ENCODE results near the gene PDE2A. TPM values are rescaled to one million over a fixed set of nuclear protein-coding genes. Genes with fewer than 3 reads are reported as not detected.
"Not testable (repeated sequence)": the region's sequence is repeated elsewhere in the genome, so short reads cannot be mapped to it uniquely, and the experiment has no call there.

PDE2A gene
- total and polyA plus RNA-seq, 2 donors (not counting 3 experiments of a cell fraction or from before 2014, with no cell fraction given), result 14.8 to 16.8 TPM

DNA sequence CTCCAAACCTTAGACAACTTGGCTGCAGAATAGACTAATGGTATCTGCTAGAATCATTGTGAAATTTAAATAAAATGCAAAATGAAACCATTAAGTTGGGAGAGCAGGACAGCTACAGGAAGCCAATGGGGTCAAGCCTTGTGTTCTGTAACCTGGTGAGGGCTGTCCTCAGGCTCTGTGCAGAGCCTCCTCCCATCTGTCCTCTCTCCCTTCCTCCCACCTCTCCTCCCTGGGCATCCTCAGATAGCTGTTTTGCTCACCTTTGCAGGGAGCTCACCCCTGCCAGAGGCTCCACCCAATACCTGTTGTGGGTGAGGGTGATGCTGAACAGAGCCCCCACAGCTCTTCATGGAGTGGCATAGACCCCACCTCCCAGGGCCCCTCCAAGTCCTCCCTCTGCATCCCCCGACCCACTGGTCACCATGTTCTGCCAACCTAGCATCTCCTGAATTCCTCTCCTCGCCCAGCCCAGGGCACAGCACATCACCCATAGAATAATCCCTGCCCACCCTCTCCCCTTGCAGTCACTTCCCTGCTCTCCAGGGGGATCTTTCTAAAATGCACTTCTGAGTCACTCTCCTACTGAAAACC lies 100.3 kb downstream of the PDE2A start:
- no TSS peak for BruUV-seq (replicated peaks)
- H2AFZ ChIP-seq (ENCODE audit: low read depth, low read length), result no peak overlapping the region
- no peaks in the 10 kb centered on the region for H3K9me1 ChIP-seq (replicated peaks; ENCODE audit: control insufficient read depth, extremely low read depth, insufficient read depth, low read length)
- H3K4me2 ChIP-seq (ENCODE audit: insufficient read depth, low read length), result no peak overlapping the region
- no peaks in the 10 kb centered on the region for H3K79me2 ChIP-seq (ENCODE audit: control insufficient read depth, insufficient read depth, low read length)
- DNase-seq (ENCODE audit: low read depth, low spot score), result no peak
- H3K27me3 ChIP-seq (ENCODE audit: control insufficient read depth in 2 of 2, insufficient read depth in 2 of 2, low read length in 2 of 2), result no peaks in the 10 kb centered on the region
- no peaks in the 10 kb centered on the region for H3K9me3 ChIP-seq (replicated peaks; ENCODE audit: control insufficient read depth, insufficient read depth, low read length)
- no peak for FAIRE-seq
- dilution Hi-C loops (cut with MboI; ENCODE audit: extremely low pct_ligation_motif_present, low sequenced_read_pairs) (no loop called here), intact Hi-C loops (cut with micrococcal nuclease) (loop anchor here (1.0 kb wide), 2 partner anchors 92 to 103 kb away; no protein-coding TSS in a partner anchor)
- H3K27ac ChIP-seq (ENCODE audit: insufficient read depth, low read depth, low read length), result no peak overlapping the region
- no peaks in the 10 kb centered on the region for H3K4me1 ChIP-seq (ENCODE audit: control insufficient read depth, extremely low read depth, insufficient read depth, low read length)
- CTCF ChIA-PET, result interaction anchor here (0.6 to 2.8 kb wide), 17 partner anchors 9 to 143 kb away, joined by 3 to 77 read pairs (median 3); no protein-coding TSS in a partner anchor
- TF ChIP-seq FOS (IDR thresholded peaks at IDR 0.05; ENCODE audit: borderline replicate concordance, insufficient read depth, low read length), result no peak
- TF ChIP-seq EZH2 (IDR thresholded peaks at IDR 0.05; ENCODE audit: borderline replicate concordance, low read depth, low read length, severe bottlenecking), result no peak
- TF ChIP-seq GATA2 (IDR thresholded peaks at IDR 0.05; ENCODE audit: insufficient read depth, insufficient read length, low read depth, low read length), result no peak
- POLR2A ChIA-PET, result no interaction called here
- no peaks in the 10 kb centered on the region for H4K20me1 ChIP-seq (replicated peaks; ENCODE audit: control insufficient read depth, extremely low read depth, insufficient read depth, low read length)
- no peak overlapping the region for H3K4me3 ChIP-seq (replicated peaks in 1 of 3; ENCODE audit: insufficient read depth in 1 of 3, low read depth in 1 of 3, low read length in 3 of 3)
- H3K36me3 ChIP-seq (ENCODE audit: control insufficient read depth in 2 of 2, extremely low read depth in 1 of 2, insufficient read depth in 2 of 2, low read length in 2 of 2), result no peaks in the 10 kb centered on the region
- H3K9ac ChIP-seq (replicated peaks; ENCODE audit: extremely low read depth, insufficient read depth, low read length), result no peak overlapping the region

DNA sequence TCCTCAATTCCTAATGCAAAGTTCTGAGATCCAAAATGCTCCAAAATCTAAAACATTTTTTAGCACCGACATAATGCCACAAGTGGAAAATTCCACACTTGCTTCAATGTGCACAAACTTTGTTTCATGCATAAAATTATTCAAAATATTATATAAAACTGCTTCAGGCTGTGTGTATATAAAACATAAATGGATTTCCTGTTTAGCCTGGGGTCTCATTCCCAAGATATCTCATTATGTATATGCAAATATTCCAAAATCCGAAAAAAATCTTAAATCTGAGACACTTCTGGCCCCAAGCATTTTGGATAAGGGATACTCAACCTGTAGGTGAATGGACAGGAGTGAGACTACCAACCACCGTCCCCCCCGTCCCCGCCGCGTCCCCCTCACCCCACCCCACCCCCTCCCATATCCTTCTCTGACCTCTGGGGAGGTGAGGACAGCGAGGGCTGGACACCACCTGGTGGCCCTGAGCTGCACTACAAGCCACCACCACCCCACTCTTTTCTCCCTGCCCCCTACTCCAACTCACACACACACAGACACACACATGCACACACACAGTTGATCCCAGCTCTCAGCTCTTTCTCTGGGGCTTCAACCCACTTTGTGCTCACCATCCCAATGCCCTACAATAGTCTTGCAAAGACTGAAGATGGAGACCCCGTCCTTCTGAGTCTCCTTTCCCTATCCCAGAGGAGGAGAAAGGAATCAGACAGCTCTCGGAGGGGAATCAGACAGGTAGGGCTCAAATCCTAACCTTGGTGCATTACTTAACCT lies 101.0 kb downstream of the PDE2A start:
- no peak for TF ChIP-seq JUN (IDR thresholded peaks at IDR 0.05; ENCODE audit: borderline replicate concordance, insufficient read depth, insufficient read length, low read depth)
- TF ChIP-seq, protein P1, sequence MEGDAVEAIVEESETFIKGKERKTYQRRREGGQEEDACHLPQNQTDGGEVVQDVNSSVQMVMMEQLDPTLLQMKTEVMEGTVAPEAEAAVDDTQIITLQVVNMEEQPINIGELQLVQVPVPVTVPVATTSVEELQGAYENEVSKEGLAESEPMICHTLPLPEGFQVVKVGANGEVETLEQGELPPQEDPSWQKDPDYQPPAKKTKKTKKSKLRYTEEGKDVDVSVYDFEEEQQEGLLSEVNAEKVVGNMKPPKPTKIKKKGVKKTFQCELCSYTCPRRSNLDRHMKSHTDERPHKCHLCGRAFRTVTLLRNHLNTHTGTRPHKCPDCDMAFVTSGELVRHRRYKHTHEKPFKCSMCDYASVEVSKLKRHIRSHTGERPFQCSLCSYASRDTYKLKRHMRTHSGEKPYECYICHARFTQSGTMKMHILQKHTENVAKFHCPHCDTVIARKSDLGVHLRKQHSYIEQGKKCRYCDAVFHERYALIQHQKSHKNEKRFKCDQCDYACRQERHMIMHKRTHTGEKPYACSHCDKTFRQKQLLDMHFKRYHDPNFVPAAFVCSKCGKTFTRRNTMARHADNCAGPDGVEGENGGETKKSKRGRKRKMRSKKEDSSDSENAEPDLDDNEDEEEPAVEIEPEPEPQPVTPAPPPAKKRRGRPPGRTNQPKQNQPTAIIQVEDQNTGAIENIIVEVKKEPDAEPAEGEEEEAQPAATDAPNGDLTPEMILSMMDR (IDR thresholded peaks at IDR 0.05; ENCODE audit: extremely low read depth in 1 of 2, insufficient read depth in 1 of 2, low read depth in 1 of 2, low read length in 2 of 2), result peak; percentile 32 to 75
- no TSS peak for BruUV-seq (replicated peaks)
- H3K4me2 ChIP-seq (ENCODE audit: insufficient read depth, low read length), result no peak overlapping the region
- H3K36me3 ChIP-seq (ENCODE audit: control insufficient read depth in 2 of 2, extremely low read depth in 1 of 2, insufficient read depth in 2 of 2, low read length in 2 of 2), result no peaks in the 10 kb centered on the region
- dilution Hi-C loops (cut with MboI; ENCODE audit: extremely low pct_ligation_motif_present, low sequenced_read_pairs) (no loop called here), intact Hi-C loops (cut with micrococcal nuclease) (loop anchor here (1.0 kb wide), 2 partner anchors 91 to 102 kb away; no protein-coding TSS in a partner anchor)
- no peaks in the 10 kb centered on the region for H3K79me2 ChIP-seq (ENCODE audit: control insufficient read depth, insufficient read depth, low read length)
- peak; percentile 81 for FAIRE-seq
- H3K9me3 ChIP-seq (replicated peaks; ENCODE audit: control insufficient read depth, insufficient read depth, low read length), result no peaks in the 10 kb centered on the region
- ChIA-PET CTCF (interaction anchor here (0.6 to 2.8 kb wide), 17 partner anchors 9 to 142 kb away, joined by 3 to 77 read pairs (median 3); no protein-coding TSS in a partner anchor), POLR2A (no interaction called here)
- peak; percentile 46 for DNase-seq (ENCODE audit: low read depth, low spot score)
- H3K4me1 ChIP-seq (ENCODE audit: control insufficient read depth, extremely low read depth, insufficient read depth, low read length), result no peaks in the 10 kb centered on the region
- no peak overlapping the region for H3K4me3 ChIP-seq (replicated peaks in 1 of 3; ENCODE audit: insufficient read depth in 1 of 3, low read depth in 1 of 3, low read length in 3 of 3)
- H2AFZ ChIP-seq (ENCODE audit: low read depth, low read length), result no peak overlapping the region
- H3K9ac ChIP-seq (replicated peaks; ENCODE audit: extremely low read depth, insufficient read depth, low read length), result no peak overlapping the region
- H4K20me1 ChIP-seq (replicated peaks; ENCODE audit: control insufficient read depth, extremely low read depth, insufficient read depth, low read length), result no peaks in the 10 kb centered on the region
- no peaks in the 10 kb centered on the region for H3K27me3 ChIP-seq (ENCODE audit: control insufficient read depth in 2 of 2, insufficient read depth in 2 of 2, low read length in 2 of 2)
- no peak overlapping the region for H3K27ac ChIP-seq (ENCODE audit: insufficient read depth, low read depth, low read length)
- H3K9me1 ChIP-seq (replicated peaks; ENCODE audit: control insufficient read depth, extremely low read depth, insufficient read depth, low read length), result no peaks in the 10 kb centered on the region

DNA sequence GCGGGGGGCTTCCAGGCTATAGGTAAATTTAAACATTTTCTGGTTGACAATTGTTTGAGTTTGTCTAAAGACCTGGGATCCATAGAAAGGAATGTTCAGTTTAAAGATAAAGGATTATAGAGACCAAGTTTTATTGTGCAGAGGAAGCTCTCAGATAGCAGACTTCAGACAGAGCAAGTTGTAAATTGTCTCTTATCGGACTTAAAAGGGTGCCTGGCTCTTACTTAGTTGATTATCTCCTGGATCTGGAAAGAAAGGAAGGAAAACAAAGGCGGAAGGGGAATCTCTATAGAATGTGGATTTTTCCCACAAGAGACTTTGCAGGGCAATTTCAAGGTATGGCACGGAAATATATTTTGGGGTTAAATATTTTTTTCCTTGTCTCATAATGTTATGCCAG lies 101.7 kb downstream of the PDE2A start:
- H3K27ac ChIP-seq (ENCODE audit: insufficient read depth, low read depth, low read length); H3K9me3 ChIP-seq (replicated peaks; ENCODE audit: control insufficient read depth, insufficient read depth, low read length); POLR2A ChIA-PET; H4K20me1 ChIP-seq (replicated peaks; ENCODE audit: control insufficient read depth, extremely low read depth, insufficient read depth, low read length); CTCF ChIA-PET; H3K4me1 ChIP-seq (ENCODE audit: control insufficient read depth, extremely low read depth, insufficient read depth, low read length); H2AFZ ChIP-seq (ENCODE audit: low read depth, low read length); dilution Hi-C loops (cut with MboI; ENCODE audit: extremely low pct_ligation_motif_present, low sequenced_read_pairs); BruUV-seq (replicated peaks); H3K9ac ChIP-seq (replicated peaks; ENCODE audit: extremely low read depth, insufficient read depth, low read length); H3K9me1 ChIP-seq (replicated peaks; ENCODE audit: control insufficient read depth, extremely low read depth, insufficient read depth, low read length); intact Hi-C loops (cut with micrococcal nuclease); FAIRE-seq; H3K36me3 ChIP-seq (ENCODE audit: control insufficient read depth in 2 of 2, extremely low read depth in 1 of 2, insufficient read depth in 2 of 2, low read length in 2 of 2); H3K4me3 ChIP-seq (replicated peaks in 1 of 3; ENCODE audit: insufficient read depth in 1 of 3, low read depth in 1 of 3, low read length in 3 of 3); DNase-seq (ENCODE audit: low read depth, low spot score); H3K79me2 ChIP-seq (ENCODE audit: control insufficient read depth, insufficient read depth, low read length); H3K4me2 ChIP-seq (ENCODE audit: insufficient read depth, low read length); H3K27me3 ChIP-seq (ENCODE audit: control insufficient read depth in 2 of 2, insufficient read depth in 2 of 2, low read length in 2 of 2): not testable (repeated sequence)

All from endothelial cell of umbilical vein (primary cell).